NT2/D1 (cell line): ENCODE results near the gene ZNF488.

ENCODE experiments used
- SUZ12 ChIP-seq: IDR thresholded peaks from 2 replicates; pipeline ENCODE4 v1.6.1; 2011; ENCODE audit not compliant: insufficient read length, insufficient read depth; ENCODE audit errors: extremely low read depth
- YY1 ChIP-seq: IDR thresholded peaks from 2 replicates; pipeline ENCODE4 v1.6.1; 2011; ENCODE audit not compliant: insufficient read length, insufficient read depth
- ZNF274 ChIP-seq: IDR thresholded peaks from 2 replicates; pipeline ENCODE4 v1.6.1; 2011; ENCODE audit warnings: mild to moderate bottlenecking, low read depth, low read length

- no peak for TF ChIP-seq SUZ12
- TF ChIP-seq YY1 = no peak
- TF ChIP-seq ZNF274 = no peak
Measured at GRCh38 chr10:47361293-47361692, 22.8 kb downstream of the ZNF488 start.
